T-cell (primary cell): ENCODE data around the gene CECR2. TPM values are rescaled to one million over a fixed set of nuclear protein-coding genes. Genes with fewer than 3 reads are reported as not detected.
"Not testable (repeated sequence)": the region's sequence is repeated elsewhere in the genome, so short reads cannot be mapped to it uniquely, and the experiment has no call there.

ENCODE experiments used
- ATAC-seq, 4 experiments: fragments of 200-7000 bp in 3 of 4; fragments of 150-1000 bp in 1 of 4; cut with Tn5 transposase; replicated peaks in 1 of 4; 1 replicate in 3 of 4; 2 replicates in 1 of 4; pipeline ENCODE4 v1.10.0; 2021; ENCODE audit warnings: moderate library complexity in 3 of 4, mild to moderate bottlenecking in 2 of 4, moderate number of reproducible peaks in 1 of 4
- CTCF ChIA-PET, 2 donors: fragments of 300-600 bp; sonication (Branson Sonifier 250); formaldehyde crosslinking; loops; one replicate each; lab custom pipeline; 2022; ENCODE audit warnings: antibody characterized with exemption in 2 of 2; lab: Charles Lee
- POLR2A ChIA-PET, 2 donors: fragments of 300-600 bp; sonication (Branson Sonifier 250); formaldehyde crosslinking; loops; one replicate each; lab custom pipeline; 2022; ENCODE audit warnings: antibody characterized with exemption in 2 of 2; lab: Charles Lee
- DNase-seq, 35 experiments: peaks; one replicate each; pipeline versions ENCODE4 v3.0.0 to v3.0.0-alpha.2; 2013 to 2023
- H3K27ac ChIP-seq: one replicate; pipeline ENCODE4 v1.5.1; 2013; ENCODE audit warnings: low read length
- H3K27me3 ChIP-seq, 2 experiments: replicated peaks in 1 of 2; 1 replicate in 1 of 2; 2 replicates in 1 of 2; pipeline versions ENCODE4 v1.6.1 to v1.7.0; 2013; ENCODE audit warnings: low read length in 1 of 2, mixed read lengths in 1 of 2; ENCODE audit not compliant: control insufficient read depth in 2 of 2, insufficient read depth in 2 of 2; ENCODE audit errors: extremely low read depth in 1 of 2
- H3K36me3 ChIP-seq, 2 donors: 1 replicate in 1 of 2; 2 replicates in 1 of 2; pipeline versions ENCODE4 v1.6.1 to v1.7.0; 2013; ENCODE audit warnings: low read length in 1 of 2; ENCODE audit not compliant: control insufficient read depth in 2 of 2, insufficient read depth in 1 of 2; ENCODE audit errors: extremely low read depth in 1 of 2
- H3K4me1 ChIP-seq, 2 experiments: 1 replicate in 1 of 2; 2 replicates in 1 of 2; pipeline versions ENCODE4 v1.6.1 to v1.7.0; 2013; ENCODE audit warnings: low read length in 2 of 2, mixed read lengths in 1 of 2; ENCODE audit not compliant: insufficient read depth in 2 of 2, control insufficient read depth in 1 of 2; ENCODE audit errors: extremely low read depth in 1 of 2
- H3K4me3 ChIP-seq, 2 donors: 1 replicate in 1 of 2; 2 replicates in 1 of 2; pipeline versions ENCODE4 v1.5.1 to v1.7.0; 2013; ENCODE audit warnings: mild to moderate bottlenecking in 2 of 2, low read length in 1 of 2, moderate library complexity in 1 of 2; ENCODE audit not compliant: control insufficient read depth in 1 of 2; ENCODE audit errors: extremely low read depth in 1 of 2
- H3K9me3 ChIP-seq: 2 replicates; pipeline ENCODE4 v1.7.0; 2013
- H3K27ac Mint-ChIP-seq, 2 donors: one replicate each; pipeline ENCODE4 v1.8.0; 2020 to 2021; ENCODE audit warnings: mild to moderate bottlenecking in 2 of 2, mixed read lengths in 2 of 2
- H3K27me3 Mint-ChIP-seq, 2 donors: one replicate each; pipeline ENCODE4 v1.8.0; 2021 to 2022; ENCODE audit warnings: mixed read lengths in 2 of 2
- H3K36me3 Mint-ChIP-seq: one replicate; pipeline ENCODE4 v1.8.0; 2021; ENCODE audit warnings: mixed read lengths
- H3K4me1 Mint-ChIP-seq, 3 donors: one replicate each; pipeline ENCODE4 v1.8.0; 2020 to 2022; ENCODE audit warnings: mixed read lengths in 3 of 3, mild to moderate bottlenecking in 1 of 3
- H3K4me3 Mint-ChIP-seq, 3 donors: one replicate each; pipeline ENCODE4 v1.8.0; 2020 to 2022; ENCODE audit warnings: mild to moderate bottlenecking in 3 of 3, mixed read lengths in 3 of 3, moderate library complexity in 3 of 3
- H3K9me3 Mint-ChIP-seq, 3 donors: one replicate each; pipeline ENCODE4 v1.8.0; 2020 to 2022; ENCODE audit warnings: mixed read lengths in 3 of 3
- WGBS: methylation state at CpG from one replicate; pipeline ENCODE4 v1.1.5; 2013; ENCODE audit warnings: missing lambda C conversion rate; ENCODE audit not compliant: insufficient coverage; 5-methylcytosine and 5-hydroxymethylcytosine counted together
- total RNA-seq, 35 experiments: library from RNA in 6 of 35; stranded (reverse) in 6 of 35; fragments of 120-200 nt in 1 of 35; gene quantifications; one replicate each; pipeline versions ENCODE4 v1.2.1 to v1.2.4 and lab custom pipeline; 2013 to 2026

Gene CECR2
- total RNA-seq, 5 donors from 2014 or later (not counting 1 experiment from before 2014, with no cell fraction given), result 0.09 to 1.1 (median 0.50) TPM; not detected in 1

DNA sequence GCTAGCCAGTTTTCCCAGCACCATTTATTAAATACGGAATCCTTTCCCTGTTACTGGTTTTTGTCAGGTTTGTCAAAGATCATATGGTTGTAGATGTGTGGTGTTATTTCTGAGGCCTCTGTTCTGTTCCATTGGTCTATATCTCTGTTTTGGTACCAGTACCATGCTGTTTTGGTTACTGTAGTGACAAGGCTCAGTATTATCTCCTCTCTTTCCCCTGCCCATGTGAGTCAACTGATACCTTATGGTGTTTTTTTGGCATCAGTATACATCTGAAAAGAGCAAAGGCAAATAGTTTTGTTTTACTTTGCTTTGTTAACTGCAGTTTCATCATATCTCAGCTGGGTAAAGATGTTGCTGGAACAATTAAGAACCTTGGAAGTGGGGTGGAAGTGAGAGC is 152.7 kb downstream of the CECR2 start:
- H3K27ac ChIP-seq, CTCF ChIA-PET, H3K4me1 Mint-ChIP-seq, H3K9me3 ChIP-seq, H3K36me3 Mint-ChIP-seq, H3K4me3 ChIP-seq, H3K9me3 Mint-ChIP-seq, H3K4me1 ChIP-seq, DNase-seq, H3K4me3 Mint-ChIP-seq, H3K36me3 ChIP-seq, POLR2A ChIA-PET, ATAC-seq, H3K27ac Mint-ChIP-seq: not testable (repeated sequence)
- WGBS, result no CpG with 5 or more reads among the region's 1 CpG
- H3K27me3 Mint-ChIP-seq, result peaks cover 23 to 30% of the 10 kb centered on the region in 2 donors
- H3K27me3 ChIP-seq, result peaks cover 0 to 22% of the 10 kb centered on the region in 2 experiments

DNA sequence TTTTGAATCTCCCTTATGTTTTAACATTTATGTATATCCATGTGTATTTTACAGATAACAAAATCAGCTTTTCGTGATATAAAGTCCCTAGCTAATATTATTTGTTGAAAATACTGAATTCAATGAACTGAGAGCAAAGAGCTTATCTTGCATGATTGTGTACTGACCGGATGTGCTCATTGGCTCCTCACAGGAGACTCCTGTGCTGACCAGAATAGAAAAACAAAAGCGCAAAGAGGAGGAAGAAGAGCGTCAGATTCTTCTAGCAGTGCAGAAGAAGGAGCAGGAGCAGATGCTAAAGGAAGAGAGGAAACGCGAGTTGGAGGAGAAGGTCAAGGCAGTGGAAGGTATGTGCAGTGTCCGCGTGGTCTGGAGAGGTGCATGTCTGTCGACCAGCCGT is 154.7 kb downstream of the CECR2 start:
- ChIA-PET POLR2A (interaction anchor here in 1 of 2 donors (0.6 kb wide), 1 partner anchor 48 kb away, joined by 5 read pairs; no protein-coding TSS in a partner anchor), CTCF (interaction anchor here in 1 of 2 donors (0.6 kb wide), 1 partner anchor 367 kb away, joined by 4 read pairs; no protein-coding TSS in a partner anchor)
- no peak for DNase-seq
- Histone ChIP-seq H3K4me1 (peaks cover 0 to 3% of the 10 kb centered on the region in 2 experiments), H3K27ac (no peak overlapping the region), H3K4me3 (no peak overlapping the region), H3K9me3 (no peaks in the 10 kb centered on the region), H3K36me3 (no peaks in the 10 kb centered on the region), H3K27me3 (peaks cover 0 to 31% of the 10 kb centered on the region in 2 experiments)
- no peak for ATAC-seq
- 91% methylated on average over 7 of the region's 10 CpGs for WGBS
- Mint-ChIP-seq H3K27me3 (peaks cover 33 to 40% of the 10 kb centered on the region in 2 donors), H3K9me3 (no peaks in the 10 kb centered on the region), H3K27ac (no peak overlapping the region), H3K4me3 (no peak overlapping the region), H3K36me3 (no peaks in the 10 kb centered on the region), H3K4me1 (peaks cover 4 to 12% (median 4%) of the 10 kb centered on the region in 3 donors)

DNA sequence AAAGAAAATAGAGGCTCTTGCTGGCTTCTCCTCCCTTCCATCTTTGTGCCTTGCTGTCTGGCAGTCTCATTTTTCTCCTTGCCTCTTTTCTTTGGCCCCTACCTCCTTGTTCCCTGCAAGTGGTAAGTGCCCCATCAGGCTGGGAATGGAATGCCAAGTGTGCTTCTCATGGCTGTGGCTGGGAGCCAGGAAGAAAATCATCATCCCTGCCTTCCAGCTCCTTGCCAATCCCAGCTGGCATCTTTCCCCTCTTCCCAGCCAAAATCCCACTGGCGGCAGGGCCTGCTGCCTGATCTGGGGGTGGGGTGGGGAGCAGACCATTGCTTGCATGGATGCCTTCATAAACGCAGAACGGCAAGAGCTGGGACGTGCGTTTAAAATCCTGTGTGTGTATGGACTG is 167.0 kb downstream of the CECR2 start:
- Mint-ChIP-seq H3K4me3 (no peak overlapping the region), H3K27me3 (peaks cover 5 to 6% of the 10 kb centered on the region in 2 donors), H3K9me3 (no peaks in the 10 kb centered on the region), H3K36me3 (no peaks in the 10 kb centered on the region), H3K27ac (no peak overlapping the region), H3K4me1 (no peaks in the 10 kb centered on the region)
- no peaks in the 10 kb centered on the region for H3K36me3 ChIP-seq
- ChIA-PET CTCF (no interaction called here), POLR2A (no interaction called here)
- DNase-seq (no peak), ATAC-seq (no peak)
- WGBS, result 92% methylated on average over 4 of the region's 5 CpGs
- H3K27ac ChIP-seq, result no peak overlapping the region
- H3K9me3 ChIP-seq, result no peaks in the 10 kb centered on the region
- no peak overlapping the region for H3K4me3 ChIP-seq
- peaks cover 0 to 10% of the 10 kb centered on the region in 2 experiments for H3K27me3 ChIP-seq
- no peaks in the 10 kb centered on the region for H3K4me1 ChIP-seq

DNA sequence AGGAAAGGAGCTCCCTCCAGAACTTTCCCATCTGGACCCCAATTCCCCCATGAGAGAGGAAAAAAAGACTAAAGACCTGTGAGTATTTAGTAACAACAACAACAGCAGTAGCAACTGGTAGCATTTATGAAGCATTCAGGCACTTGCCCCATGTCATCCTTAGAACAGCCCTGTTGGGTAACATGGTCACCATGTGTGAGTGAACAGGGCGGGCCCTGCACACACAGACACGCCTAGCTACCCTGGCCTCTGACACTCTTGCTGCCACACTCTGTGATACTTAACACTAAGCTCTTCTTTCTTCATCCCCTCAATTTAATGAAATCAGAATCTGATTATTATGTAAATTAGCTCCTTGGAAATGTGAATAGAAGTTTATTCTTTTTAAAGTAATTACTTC is 167.9 kb downstream of the CECR2 start:
- Mint-ChIP-seq H3K4me3 (no peak overlapping the region), H3K36me3 (no peaks in the 10 kb centered on the region), H3K27me3 (peaks cover 5 to 6% of the 10 kb centered on the region in 2 donors), H3K4me1 (no peaks in the 10 kb centered on the region), H3K27ac (no peak overlapping the region), H3K9me3 (no peaks in the 10 kb centered on the region)
- Histone ChIP-seq H3K36me3 (no peaks in the 10 kb centered on the region), H3K27me3 (peaks cover 0 to 13% of the 10 kb centered on the region in 2 experiments), H3K4me3 (no peak overlapping the region), H3K9me3 (no peaks in the 10 kb centered on the region), H3K27ac (no peak overlapping the region), H3K4me1 (no peaks in the 10 kb centered on the region)
- no CpG with 5 or more reads among the region's 2 CpGs for WGBS
- ATAC-seq (no peak), DNase-seq (no peak)
- POLR2A ChIA-PET, result no interaction called here
- CTCF ChIA-PET, result no interaction called here

DNA sequence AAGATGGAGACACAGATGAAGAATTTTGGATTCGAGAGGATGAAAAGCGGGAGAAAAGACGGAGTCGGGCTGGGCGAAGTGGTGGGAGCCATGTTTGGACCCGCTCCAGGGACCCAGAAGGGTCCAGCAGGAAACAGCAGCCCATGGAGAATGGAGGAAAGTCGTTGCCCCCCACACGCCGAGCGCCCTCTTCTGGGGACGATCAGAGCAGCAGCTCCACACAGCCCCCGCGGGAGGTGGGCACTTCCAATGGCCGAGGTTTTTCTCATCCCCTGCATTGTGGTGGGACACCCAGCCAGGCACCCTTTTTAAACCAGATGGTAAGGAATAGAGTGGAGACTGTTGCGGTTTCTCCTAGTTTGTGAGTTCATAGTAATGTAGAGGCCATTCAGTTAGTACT is 171.2 kb downstream of the CECR2 start:
- Histone ChIP-seq H3K36me3 (no peaks in the 10 kb centered on the region), H3K27ac (no peak overlapping the region), H3K4me3 (no peak overlapping the region), H3K4me1 (no peaks in the 10 kb centered on the region), H3K27me3 (peaks cover 0 to 20% of the 10 kb centered on the region in 2 experiments), H3K9me3 (no peaks in the 10 kb centered on the region)
- Mint-ChIP-seq H3K4me3 (no peak overlapping the region), H3K27me3 (peaks cover 0 to 1% of the 10 kb centered on the region in 2 donors), H3K27ac (no peak overlapping the region), H3K9me3 (no peaks in the 10 kb centered on the region), H3K36me3 (no peaks in the 10 kb centered on the region), H3K4me1 (no peaks in the 10 kb centered on the region)
- ChIA-PET POLR2A (no interaction called here), CTCF (no interaction called here)
- no peak for ATAC-seq
- 80% methylated on average over 8 of the region's 15 CpGs for WGBS
- no peak for DNase-seq

DNA sequence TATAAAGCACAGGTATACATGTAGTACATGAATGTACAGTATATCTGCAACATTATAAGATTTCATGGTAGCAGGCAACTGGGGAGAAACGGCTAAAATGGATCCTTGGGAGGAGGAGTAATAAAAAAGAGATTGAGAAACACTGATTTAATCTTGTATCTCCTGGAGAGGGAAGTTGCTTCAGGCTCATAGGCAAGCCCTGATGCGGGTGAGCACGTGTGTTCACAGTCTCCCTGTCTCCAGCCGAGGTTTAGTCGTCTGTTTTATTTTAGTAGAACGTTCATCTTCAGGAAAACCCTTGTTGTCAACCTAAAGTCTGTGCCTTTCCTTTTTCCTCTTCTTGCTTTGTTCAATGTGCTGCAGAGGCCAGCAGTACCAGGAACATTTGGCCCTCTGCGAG is 172.2 kb downstream of the CECR2 start:
- Mint-ChIP-seq H3K9me3 (no peaks in the 10 kb centered on the region), H3K36me3 (no peaks in the 10 kb centered on the region), H3K27ac (no peak overlapping the region), H3K4me1 (no peaks in the 10 kb centered on the region), H3K4me3 (no peak overlapping the region), H3K27me3 (peaks cover 0 to 1% of the 10 kb centered on the region in 2 donors)
- Histone ChIP-seq H3K4me1 (no peaks in the 10 kb centered on the region), H3K36me3 (no peaks in the 10 kb centered on the region), H3K27ac (no peak overlapping the region), H3K27me3 (peaks cover 0 to 20% of the 10 kb centered on the region in 2 experiments), H3K9me3 (no peaks in the 10 kb centered on the region), H3K4me3 (no peak overlapping the region)
- 74% methylated on average over 6 of the region's 7 CpGs for WGBS
- ChIA-PET POLR2A (no interaction called here), CTCF (no interaction called here)
- ATAC-seq, result no peak
- DNase-seq, result no peak

DNA sequence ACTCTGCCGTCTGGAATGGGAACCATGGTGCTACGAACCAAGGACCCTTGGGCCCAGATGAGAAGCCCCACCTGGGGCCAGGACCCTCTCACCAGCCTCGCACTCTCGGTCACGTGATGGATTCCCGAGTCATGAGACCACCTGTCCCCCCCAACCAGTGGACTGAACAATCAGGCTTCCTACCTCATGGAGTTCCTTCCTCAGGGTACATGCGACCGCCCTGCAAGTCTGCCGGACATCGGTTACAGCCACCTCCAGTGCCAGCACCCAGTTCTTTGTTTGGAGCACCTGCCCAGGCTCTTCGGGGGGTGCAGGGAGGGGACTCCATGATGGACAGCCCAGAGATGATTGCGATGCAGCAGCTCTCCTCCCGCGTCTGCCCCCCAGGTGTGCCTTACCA is 173.2 kb downstream of the CECR2 start:
- Mint-ChIP-seq H3K4me1 (no peaks in the 10 kb centered on the region), H3K9me3 (no peaks in the 10 kb centered on the region), H3K27ac (no peak overlapping the region), H3K4me3 (no peak overlapping the region), H3K27me3 (peaks cover 0 to 1% of the 10 kb centered on the region in 2 donors), H3K36me3 (no peaks in the 10 kb centered on the region)
- Histone ChIP-seq H3K4me1 (no peaks in the 10 kb centered on the region), H3K9me3 (no peaks in the 10 kb centered on the region), H3K27me3 (peaks cover 0 to 20% of the 10 kb centered on the region in 2 experiments), H3K27ac (no peak overlapping the region), H3K4me3 (no peak overlapping the region), H3K36me3 (no peaks in the 10 kb centered on the region)
- DNase-seq (no peak), ATAC-seq (no peak)
- WGBS, result 87% methylated on average over 14 of the region's 14 CpGs
- POLR2A ChIA-PET, result no interaction called here
- CTCF ChIA-PET, result no interaction called here
